Liver (tissue), 9 donors: ENCODE measurements around the gene NRG3. TPM values are rescaled to one million over a fixed set of nuclear protein-coding genes. Genes with fewer than 3 reads are reported as not detected.

ENCODE experiments used
- DNase-seq: peaks from one replicate; pipeline ENCODE4 v3.0.0-alpha.2; 2017; ENCODE audit warnings: low spot score
- H3K27ac ChIP-seq, 2 donors: one replicate each; pipeline ENCODE4 v1.7.0; 2013; ENCODE audit warnings: inconsistent platforms in 2 of 2, low read length in 2 of 2, control low read depth in 1 of 2, low read depth in 1 of 2, mild to moderate bottlenecking in 1 of 2
- H3K27me3 ChIP-seq, 4 donors: one replicate each; pipeline versions ENCODE4 v1.6.1 to v1.7.0; 2013; ENCODE audit warnings: low read length in 3 of 4, inconsistent platforms in 1 of 4, mild to moderate bottlenecking in 1 of 4, moderate library complexity in 1 of 4; ENCODE audit not compliant: control insufficient read depth in 4 of 4, insufficient read depth in 4 of 4
- H3K36me3 ChIP-seq, 4 donors: one replicate each; pipeline versions ENCODE4 v1.6.1 to v1.7.0; 2013; ENCODE audit warnings: low read length in 3 of 4, mild to moderate bottlenecking in 3 of 4, low read depth in 1 of 4, moderate library complexity in 1 of 4; ENCODE audit not compliant: control insufficient read depth in 4 of 4, insufficient read depth in 3 of 4
- H3K4me1 ChIP-seq, 4 donors: one replicate each; pipeline versions ENCODE4 v1.6.1 to v1.7.0; 2013; ENCODE audit warnings: low read length in 3 of 4, mild to moderate bottlenecking in 3 of 4, moderate library complexity in 1 of 4; ENCODE audit not compliant: control insufficient read depth in 4 of 4, insufficient read depth in 4 of 4
- H3K4me3 ChIP-seq, 3 donors: one replicate each; pipeline versions ENCODE4 v1.6.1 to v1.7.0; 2013; ENCODE audit warnings: low read length in 3 of 3, control low read depth in 1 of 3, low read depth in 1 of 3, mild to moderate bottlenecking in 1 of 3
- H3K9ac ChIP-seq, 2 donors: one replicate each; pipeline ENCODE4 v1.7.0; 2013; ENCODE audit warnings: low read length in 2 of 2, mild to moderate bottlenecking in 2 of 2, moderate library complexity in 2 of 2, control low read depth in 1 of 2, low read depth in 1 of 2
- H3K9me3 ChIP-seq, 4 donors: one replicate each; pipeline versions ENCODE4 v1.6.1 to v1.7.0; 2013; ENCODE audit warnings: low read length in 3 of 4; ENCODE audit not compliant: control insufficient read depth in 4 of 4
- ATF3 ChIP-seq: IDR thresholded peaks from 2 replicates; pipeline ENCODE4 v1.6.1; 2016; ENCODE audit warnings: antibody characterized with exemption
- CTCF ChIP-seq: fragments of 150-350 bp; IDR thresholded peaks from 2 replicates; pipeline ENCODE4 v1.5.1; 2017; ENCODE audit warnings: improper control_type of control experiment, low read depth, low read length; ENCODE audit not compliant: missing input control
- FOXA1 ChIP-seq: IDR thresholded peaks from 2 replicates; pipeline ENCODE4 v1.6.1; 2016; ENCODE audit warnings: antibody characterized with exemption
- GABPA ChIP-seq, 2 donors: IDR thresholded peaks in 1 of 2; conservative IDR thresholded peaks in 1 of 2; 2 replicates each; pipeline ENCODE4 v1.6.1; 2016; ENCODE audit warnings: antibody characterized with exemption in 2 of 2, mild to moderate bottlenecking in 1 of 2, moderate library complexity in 1 of 2
- HNF4A ChIP-seq, 2 donors: conservative IDR thresholded peaks; 2 replicates each; pipeline ENCODE4 v1.6.1; 2016; ENCODE audit warnings: antibody characterized with exemption in 2 of 2, mild to moderate bottlenecking in 2 of 2
- HNF4G ChIP-seq: IDR thresholded peaks from 2 replicates; pipeline ENCODE4 v1.6.1; 2016; ENCODE audit warnings: antibody characterized with exemption
- JUND ChIP-seq, 2 donors: IDR thresholded peaks; 2 replicates each; pipeline ENCODE4 v1.6.1; 2016; ENCODE audit warnings: antibody characterized with exemption in 2 of 2
- MAX ChIP-seq: IDR thresholded peaks from 2 replicates; pipeline ENCODE4 v1.6.1; 2016; ENCODE audit warnings: antibody characterized with exemption
- NR2F2 ChIP-seq: IDR thresholded peaks from 2 replicates; pipeline ENCODE4 v1.6.1; 2016; ENCODE audit warnings: antibody characterized with exemption
- RAD21 ChIP-seq, 2 donors: IDR thresholded peaks; 2 replicates each; pipeline ENCODE4 v1.6.1; 2016; ENCODE audit warnings: antibody characterized with exemption in 2 of 2, mild to moderate bottlenecking in 2 of 2
- REST ChIP-seq: IDR thresholded peaks from 2 replicates; pipeline ENCODE4 v1.6.1; 2016; ENCODE audit warnings: antibody characterized with exemption, mild to moderate bottlenecking
- RXRA ChIP-seq, 2 donors: IDR thresholded peaks; 2 replicates each; pipeline ENCODE4 v1.6.1; 2017 to 2018; ENCODE audit warnings: antibody characterized with exemption in 2 of 2, mild to moderate bottlenecking in 1 of 2
- SP1 ChIP-seq: IDR thresholded peaks from 2 replicates; pipeline ENCODE4 v1.6.1; 2018; ENCODE audit warnings: antibody characterized with exemption, mild to moderate bottlenecking
- YY1 ChIP-seq: IDR thresholded peaks from 2 replicates; pipeline ENCODE4 v1.6.1; 2016; ENCODE audit warnings: antibody characterized with exemption, mild to moderate bottlenecking
- ZBTB33 ChIP-seq: IDR thresholded peaks from 2 replicates; pipeline ENCODE4 v1.6.1; 2016; ENCODE audit warnings: antibody characterized with exemption
- WGBS: extraction: QIAGEN DNeasy Blood & Tissue Kit; methylation state at CpG from one replicate; pipeline ENCODE4 v1.1.7; 2013; 5-methylcytosine and 5-hydroxymethylcytosine counted together
- polyA plus RNA-seq, 2 donors: library from polyadenylated mRNA; stranded (reverse) in 1 of 2; unstranded in 1 of 2; fragments of 200-250 nt in 1 of 2; fragments of >200 nt in 1 of 2; fragmentation: Nextera tagmentation in 1 of 2; extraction: Ambion mirVana in 1 of 2; gene quantifications; one replicate each; pipeline versions ENCODE4 v1.2.1 to v1.2.3, GENCODE V29; 2013 to 2015
- total RNA-seq, 2 donors: library from RNA; depleted of rRNA; stranded (reverse); fragments of >200 nt; gene quantifications; one replicate each; pipeline ENCODE4 v1.2.3, GENCODE V29; 2014
- donor health status: healthy.
- donor health status: healthy.
- donor health status: healthy.
- donor health status: healthy.
- donor health status: healthy.

NRG3 gene
- total and polyA plus RNA-seq, 4 donors: 0.24 to 3.7 (median 0.38) TPM

GRCh38 chr10:81917666-81918065 lies 42.7 kb downstream of the NRG3 start:
- no peaks in the 10 kb centered on the region for H3K36me3 ChIP-seq
- H3K27me3 ChIP-seq: no peaks in the 10 kb centered on the region
- no peak for TF ChIP-seq FOXA1
- no peaks in the 10 kb centered on the region for H3K4me1 ChIP-seq
- no peak overlapping the region for H3K27ac ChIP-seq
- no peaks in the 10 kb centered on the region for H3K9me3 ChIP-seq
- H3K4me3 ChIP-seq: no peak overlapping the region
- no peak overlapping the region for H3K9ac ChIP-seq
- 86% methylated on average over 5 of the region's 5 CpGs for WGBS
- no peak for DNase-seq

DNA sequence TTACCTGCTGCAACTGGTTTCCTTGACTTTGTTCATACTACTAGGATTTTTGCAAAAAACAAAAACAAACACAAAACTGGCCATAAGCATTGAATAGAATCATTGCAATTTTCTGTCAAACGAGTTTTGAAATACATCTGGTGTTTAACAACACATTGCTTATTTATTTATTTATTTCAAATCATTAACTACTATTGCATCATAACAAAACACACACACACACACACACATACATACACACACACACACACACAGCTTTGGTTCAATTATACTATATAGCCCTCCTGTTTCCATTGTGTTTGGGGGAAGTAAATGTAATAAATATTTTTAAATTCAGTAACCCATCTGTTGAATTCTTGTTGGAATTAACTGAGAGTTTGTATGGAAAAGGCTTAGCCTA lies 43.8 kb downstream of the NRG3 start:
- Histone ChIP-seq H3K27ac (no peak overlapping the region), H3K4me1 (no peaks in the 10 kb centered on the region), H3K36me3 (no peaks in the 10 kb centered on the region), H3K9me3 (no peaks in the 10 kb centered on the region), H3K9ac (no peak overlapping the region), H3K4me3 (no peak overlapping the region), H3K27me3 (no peaks in the 10 kb centered on the region)
- TF ChIP-seq HNF4G (no peak), NR2F2 (no peak), RXRA (IDR thresholded peaks at IDR 0.05) (no peak), REST (no peak), FOXA1 (no peak), SP1 (no peak), ATF3 (no peak), RAD21 (IDR thresholded peaks at IDR 0.05) (no peak), ZBTB33 (no peak), YY1 (no peak), CTCF (no peak), GABPA (IDR thresholded peaks at IDR 0.05 in 1 of 2, conservative IDR thresholded peaks at IDR 0.05 in 1 of 2) (no peak), JUND (IDR thresholded peaks at IDR 0.05) (no peak), MAX (no peak), HNF4A (conservative IDR thresholded peaks at IDR 0.05) (no peak)
- 21% methylated on average over 1 of the region's 1 CpG for WGBS
- DNase-seq: no peak
